OCI-LY7 (cell line): ENCODE data around the gene MPRIP. TPM values are rescaled to one million over a fixed set of nuclear protein-coding genes. Genes with fewer than 3 reads are reported as not detected.

Experiments used
- BruUV-seq: library from RNA; stranded (reverse); fragments of 400-500 nt; replicated peaks from 2 replicates; lab custom pipeline; 2021; lab: Mats Ljungman, UMichigan
- CTCF ChIA-PET: fragments of 300-600 bp; sonication (Branson Sonifier 250); formaldehyde crosslinking; loops from one replicate; lab custom pipeline; 2022; ENCODE audit warnings: antibody characterized with exemption; ENCODE audit not compliant: unreplicated experiment; lab: Charles Lee
- POLR2A ChIA-PET: fragments of 300-600 bp; sonication (Branson Sonifier 250); formaldehyde crosslinking; loops from one replicate; lab custom pipeline; 2022; ENCODE audit warnings: antibody characterized with exemption; lab: Charles Lee
- DNase-seq: peaks from one replicate; pipeline ENCODE4 v3.0.0-alpha.2; 2015; ENCODE audit warnings: low spot score
- H2AFZ ChIP-seq: fragments of 200-600 bp; sonication (generic), shearing (Covaris generic); 2 replicates; pipeline ENCODE4 v1.6.1; 2014; ENCODE audit warnings: mild to moderate bottlenecking, antibody characterized with exemption, low read length, moderate library complexity
- H3K27ac ChIP-seq: fragments of 200-600 bp; sonication (generic); 2 replicates; pipeline ENCODE4 v1.5.1; 2014; ENCODE audit warnings: mixed run types, low read depth, mild to moderate bottlenecking, moderate library complexity, low read length, inconsistent platforms; ENCODE audit not compliant: poor library complexity, severe bottlenecking
- H3K36me3 ChIP-seq: fragments of 200-600 bp; sonication (generic); 2 replicates; pipeline ENCODE4 v1.6.1; 2014; ENCODE audit warnings: mild to moderate bottlenecking, antibody characterized with exemption, low read length, moderate library complexity, mixed read lengths; ENCODE audit not compliant: insufficient read depth
- H3K4me1 ChIP-seq: fragments of 200-600 bp; sonication (generic); 2 replicates; pipeline ENCODE4 v1.5.1; 2014; ENCODE audit warnings: mild to moderate bottlenecking, low read length; ENCODE audit not compliant: insufficient read depth, poor library complexity, severe bottlenecking
- H3K4me2 ChIP-seq: fragments of 200-600 bp; sonication (generic); 2 replicates; pipeline ENCODE4 v1.6.1; 2014; ENCODE audit warnings: mild to moderate bottlenecking, low read length
- H3K4me3 ChIP-seq: fragments of 200-600 bp; sonication (generic); 2 replicates; pipeline ENCODE4 v1.5.1; 2014; ENCODE audit warnings: mild to moderate bottlenecking, low read depth, low read length; ENCODE audit not compliant: poor library complexity, severe bottlenecking
- H3K79me2 ChIP-seq: fragments of 200-600 bp; sonication (generic); 2 replicates; pipeline ENCODE4 v1.6.1; 2016; ENCODE audit warnings: low read depth, mild to moderate bottlenecking, low read length, moderate library complexity, mixed read lengths; ENCODE audit not compliant: insufficient read depth
- H3K9me2 ChIP-seq: fragments of 200-600 bp; sonication (generic); 2 replicates; pipeline ENCODE4 v1.6.1; 2016; ENCODE audit warnings: mild to moderate bottlenecking, low read length, mixed read lengths; ENCODE audit not compliant: insufficient read depth
- H3K9me3 ChIP-seq: fragments of 200-600 bp; sonication (generic); 2 replicates; pipeline ENCODE4 v1.6.1; 2014; ENCODE audit warnings: mild to moderate bottlenecking, mixed run types, low read length, mixed read lengths
- H4K20me1 ChIP-seq: fragments of 200-600 bp; sonication (generic); 2 replicates; pipeline ENCODE4 v1.6.1; 2014; ENCODE audit warnings: mild to moderate bottlenecking, antibody characterized with exemption, low read length, moderate library complexity, mixed read lengths; ENCODE audit not compliant: insufficient read depth
- CTCF ChIP-seq: fragments of 200-600 bp; sonication (generic); conservative IDR thresholded peaks from 2 replicates; pipeline ENCODE4 v1.5.1; 2014; ENCODE audit warnings: mild to moderate bottlenecking, antibody characterized with exemption, low read length, moderate library complexity, mixed read lengths
- EZH2phosphoT487 ChIP-seq: fragments of 200-600 bp; sonication (generic); IDR thresholded peaks from 2 replicates; pipeline ENCODE4 v1.6.1; 2018; ENCODE audit warnings: low read depth, borderline replicate concordance, mild to moderate bottlenecking, mixed run types, antibody characterized with exemption, low read length, moderate library complexity, mixed read lengths
- intact Hi-C: fragments of 100-400 bp; cut with micrococcal nuclease; formaldehyde crosslinking; loops from one replicate; pipeline ENCODE4 v1.10.0; 2022; ENCODE audit not compliant: unreplicated experiment
- total RNA-seq, 2 experiments: library from RNA; depleted of rRNA in 1 of 2; stranded (reverse); fragments of >200 nt in 1 of 2; shearing (Covaris generic) in 1 of 2; gene quantifications; 2 replicates each; pipeline ENCODE4 v1.2.3, GENCODE V29; 2014 to 2022

The MPRIP gene
- total RNA-seq, 2 experiments from 2014 or later: 73.3 to 109 TPM

DNA sequence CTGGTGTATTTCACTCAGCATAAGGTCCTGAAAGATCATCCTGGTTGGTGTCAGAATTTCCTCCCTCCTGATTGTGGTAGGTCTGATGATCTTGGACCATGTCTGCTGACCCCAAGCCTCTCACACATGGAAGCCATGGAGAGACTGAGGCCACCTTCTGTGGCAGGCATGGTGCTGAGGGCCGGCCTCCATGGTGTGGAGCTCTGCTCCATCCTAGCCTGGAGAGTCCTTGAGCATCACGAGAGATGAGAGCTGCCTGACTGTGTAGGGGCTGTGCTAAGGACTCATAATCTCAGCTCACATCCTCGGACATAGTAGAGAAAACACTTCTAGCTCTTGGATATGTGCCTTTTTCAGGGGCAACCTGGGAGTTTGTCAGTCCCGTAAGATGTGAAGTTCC lies 40.6 kb downstream of the MPRIP start:
- no peaks in the 10 kb centered on the region for H3K4me1 ChIP-seq
- POLR2A ChIA-PET: no interaction called here
- H4K20me1 ChIP-seq: no peaks in the 10 kb centered on the region; the same call in 1 of the 2 replicates
- no peaks in the 10 kb centered on the region for H3K9me2 ChIP-seq
- intact Hi-C loops: no loop called here
- H3K36me3 ChIP-seq: no peaks in the 10 kb centered on the region
- H3K4me3 ChIP-seq: no peak overlapping the region
- no peak overlapping the region for H3K4me2 ChIP-seq
- H3K79me2 ChIP-seq: no peaks in the 10 kb centered on the region
- no peak for TF ChIP-seq CTCF
- TF ChIP-seq EZH2phosphoT487: no peak
- no TSS peak for BruUV-seq
- CTCF ChIA-PET: interaction anchor here (0.6 kb wide), 1 partner anchor 524 kb away, joined by 3 read pairs; no protein-coding TSS in a partner anchor
- DNase-seq: no peak
- H3K27ac ChIP-seq: no peak overlapping the region
- H3K9me3 ChIP-seq: no peaks in the 10 kb centered on the region
- H2AFZ ChIP-seq: no peak overlapping the region

DNA sequence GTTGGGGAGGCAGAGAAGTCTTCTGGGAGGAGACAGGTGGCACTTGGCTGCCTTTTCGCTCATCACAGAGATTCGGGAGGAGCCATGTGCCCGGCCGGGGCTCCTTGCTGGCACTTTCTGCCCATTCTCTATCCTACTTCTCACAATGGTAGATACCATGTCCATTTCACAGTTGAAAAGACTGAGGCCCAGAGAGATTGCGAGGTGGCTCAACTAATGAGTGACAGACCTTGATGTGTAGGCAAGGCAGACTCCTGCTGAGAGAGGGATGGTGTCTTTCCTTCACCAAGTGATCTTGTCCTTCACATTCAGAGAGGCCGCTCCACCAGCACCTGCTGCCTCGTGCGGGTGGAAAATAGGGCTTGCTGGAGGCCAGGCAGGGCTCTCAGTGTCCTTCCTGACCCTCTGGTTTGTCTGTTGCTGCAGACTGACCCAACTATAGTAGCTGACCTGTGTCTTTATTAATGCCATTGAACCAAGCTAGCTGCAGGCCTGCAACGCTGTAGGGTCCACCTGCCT lies 42.1 kb downstream of the MPRIP start:
- no peaks in the 10 kb centered on the region for H3K9me2 ChIP-seq
- no peak overlapping the region for H3K27ac ChIP-seq
- POLR2A ChIA-PET: no interaction called here
- H3K9me3 ChIP-seq: no peaks in the 10 kb centered on the region
- intact Hi-C loops: no loop called here
- TF ChIP-seq EZH2phosphoT487 (no peak), CTCF (no peak)
- no peak for DNase-seq
- H3K79me2 ChIP-seq: no peaks in the 10 kb centered on the region
- BruUV-seq: no TSS peak
- peaks cover 10% of the 10 kb centered on the region for H3K4me1 ChIP-seq
- no peak overlapping the region for H3K4me2 ChIP-seq
- H4K20me1 ChIP-seq: no peaks in the 10 kb centered on the region; the same call in 1 of the 2 replicates
- no peaks in the 10 kb centered on the region for H3K36me3 ChIP-seq
- CTCF ChIA-PET: no interaction called here
- no peak overlapping the region for H3K4me3 ChIP-seq
- no peak overlapping the region for H2AFZ ChIP-seq

GRCh38 chr17:17084941-17085340 lies 42.7 kb downstream of the MPRIP start:
- CTCF ChIA-PET: no interaction called here

More at GRCh38 chr17:17084941-17085340, 42.7 kb downstream of the MPRIP start:
- intact Hi-C loops: no loop called here
- POLR2A ChIA-PET: no interaction called here
- Histone ChIP-seq H4K20me1 (no peaks in the 10 kb centered on the region; the same call in 1 of the 2 replicates), H3K4me3 (no peak overlapping the region), H3K4me2 (no peak overlapping the region), H3K79me2 (no peaks in the 10 kb centered on the region), H3K9me2 (no peaks in the 10 kb centered on the region), H3K36me3 (no peaks in the 10 kb centered on the region), H3K9me3 (no peaks in the 10 kb centered on the region), H3K27ac (no peak overlapping the region), H3K4me1 (peaks cover 10% of the 10 kb centered on the region), H2AFZ (no peak overlapping the region)
- no peak for DNase-seq
- TF ChIP-seq CTCF: no peak
- no peak for TF ChIP-seq EZH2phosphoT487
- no TSS peak for BruUV-seq
